HG03103 (cell line): ENCODE measurements around the gene TDRD6.
"Not testable (repeated sequence)": the region's sequence is repeated elsewhere in the genome, so short reads cannot be mapped to it uniquely, and the experiment has no call there.

ENCODE experiments used
- ATAC-seq: cut with Tn5 transposase; IDR thresholded peaks from one replicate; pipeline ENCODE4 v1.9.1; 2021; ENCODE audit warnings: low read depth; ENCODE audit not compliant: unreplicated experiment

The TDRD6 gene

GRCh38 chr6:46743425-46744158 lies 55.9 kb downstream of the TDRD6 start:
- ATAC-seq, result no peak

GRCh38 chr6:46744159-46744725 lies 56.6 kb downstream of the TDRD6 start:
- ATAC-seq, result not testable (repeated sequence)

- ATAC-seq, result no peak
Measured at GRCh38 chr6:46745973-46746372, 58.3 kb downstream of the TDRD6 start.

GRCh38 chr6:46746696-46747095 lies 59.0 kb downstream of the TDRD6 start, which contains the start of gene ANKRD66:
Gene ANKRD66, plus strand, starts transcription at chr6:46746933. Its CDS starts 5,016 bp downstream, at chr6:46751949.
- no peak for ATAC-seq

- no peak for ATAC-seq
Measured at GRCh38 chr6:46748940-46749503, 61.3 kb downstream of the TDRD6 start.

- ATAC-seq, result no peak
Measured at GRCh38 chr6:46749731-46750130, 62.0 kb downstream of the TDRD6 start.

- ATAC-seq, result no peak
Measured at GRCh38 chr6:46751658-46752057, 64.0 kb downstream of the TDRD6 start.
